Fibroblast of skin of scalp (primary cell): ENCODE measurements around the gene ISG20. TPM values are rescaled to one million over a fixed set of nuclear protein-coding genes. Genes with fewer than 3 reads are reported as not detected.

Experiments
- DNase-seq: peaks from one replicate; pipeline ENCODE4 v3.0.0-alpha.2; 2013
- polyA plus RNA-seq, 2 experiments: library from polyadenylated mRNA; unstranded; fragments of 120-200 nt; gene quantifications; one replicate each; pipeline ENCODE4 v1.2.1, GENCODE V29; 2013; ENCODE audit not compliant: insufficient read length in 2 of 2

Gene ISG20
- polyA plus RNA-seq (2013, experiment 1 of 2; ENCODE audit: insufficient read length) = 14.3 TPM
- polyA plus RNA-seq (2013, experiment 2 of 2; ENCODE audit: insufficient read length) = 11.7 TPM

DNA sequence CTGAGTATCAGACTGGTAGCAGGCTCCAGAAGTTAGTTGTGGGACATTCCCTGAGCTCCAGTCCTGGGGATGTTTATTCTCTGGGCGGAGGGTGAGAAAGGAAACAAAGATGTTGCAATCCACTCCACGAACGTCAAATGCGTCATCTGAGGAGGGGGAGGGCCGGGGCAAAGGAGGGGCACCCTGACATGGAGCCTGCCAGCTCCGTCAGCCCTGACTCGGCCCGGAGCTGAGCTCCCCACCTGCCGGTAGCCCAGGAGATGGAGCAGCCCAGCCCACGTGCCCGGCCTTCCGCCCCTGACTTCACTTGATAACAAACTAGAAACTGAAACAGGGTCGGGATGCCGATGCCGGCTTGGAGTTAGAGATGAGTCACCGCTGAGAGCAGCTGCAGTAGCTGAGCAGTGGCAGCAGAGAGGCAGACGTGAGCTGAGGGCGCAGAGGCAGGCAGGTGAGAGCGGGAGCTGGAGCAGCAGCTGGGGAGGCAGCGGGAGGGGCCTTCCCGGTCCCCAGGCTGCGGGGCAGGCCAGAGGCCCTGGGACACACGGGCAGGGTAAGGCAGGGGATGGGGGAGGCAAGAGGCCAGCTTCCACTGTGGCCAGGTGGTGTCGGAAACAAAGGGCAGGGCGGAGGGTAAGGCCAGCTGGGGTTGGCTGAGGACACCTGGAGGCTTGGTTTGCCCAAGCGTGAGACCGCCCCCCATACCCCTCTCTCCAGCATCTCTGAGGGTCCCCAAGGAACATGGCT lies at the start of gene ISG20:
ISG20 (plus strand) TSS at position 391 of the 747 bp plus-strand sequence; CDS start at position 742, 351 bp downstream.
- peak; percentile 93 for DNase-seq

DNA sequence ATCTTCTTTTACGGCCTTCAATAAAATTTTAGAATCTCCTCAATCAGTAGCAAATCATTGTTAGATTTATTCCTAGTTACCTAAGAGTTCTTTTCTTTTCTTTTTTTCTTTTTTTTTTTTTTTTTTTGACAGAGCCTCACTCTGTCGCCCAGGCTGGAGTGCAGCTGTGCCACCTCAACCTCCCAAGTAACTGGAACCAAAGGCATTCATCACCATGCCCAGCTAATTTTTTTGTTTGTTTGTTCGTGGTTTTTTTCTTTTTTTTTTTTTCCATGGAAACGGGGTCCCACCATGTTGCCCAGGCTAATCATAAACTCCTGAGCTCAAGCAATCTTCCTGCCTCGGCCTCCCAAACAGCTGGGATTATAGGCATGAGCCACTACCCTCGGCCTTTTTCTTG lies 48.1 kb upstream of the ISG20 start:
- DNase-seq = no peak

DNA sequence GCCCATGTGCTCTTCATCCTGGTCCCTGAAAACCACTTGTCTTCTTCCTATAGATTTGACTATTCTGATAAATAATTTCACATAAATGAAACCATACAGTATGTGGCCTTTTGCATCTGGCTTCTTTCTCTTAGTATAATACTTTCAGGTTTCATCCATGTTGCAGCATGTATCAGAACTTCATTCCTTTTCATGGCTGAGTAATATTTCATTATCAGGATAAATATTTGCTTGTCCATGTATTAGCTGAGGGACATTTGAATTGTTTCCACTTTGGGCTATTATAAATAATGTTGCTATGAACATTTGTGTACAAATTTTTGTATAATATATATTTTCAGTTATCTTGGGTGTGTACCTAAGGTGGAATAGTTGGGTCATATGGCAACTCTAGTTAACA lies 47.4 kb upstream of the ISG20 start:
- DNase-seq = no peak

DNA sequence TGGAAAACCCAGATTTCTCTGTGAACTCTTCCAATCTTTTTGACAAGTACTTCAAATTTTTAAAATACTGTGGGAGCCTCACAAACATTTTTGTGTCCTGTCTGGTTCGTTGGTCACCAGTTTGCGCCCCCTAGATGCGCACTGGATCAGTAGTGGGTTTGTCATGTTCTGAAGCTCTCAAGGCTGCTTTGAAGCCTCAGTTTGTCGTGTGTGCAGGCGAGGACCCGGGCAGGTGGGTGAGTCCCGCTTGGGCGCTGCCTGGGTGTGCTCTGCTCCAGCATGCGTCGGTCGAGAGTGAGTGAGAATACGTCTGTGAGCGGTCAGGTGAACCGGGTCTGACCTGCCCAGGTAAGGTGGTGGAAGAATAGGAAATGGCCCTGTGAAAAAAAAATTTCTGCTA lies 34.9 kb upstream of the ISG20 start:
- DNase-seq = no peak

DNA sequence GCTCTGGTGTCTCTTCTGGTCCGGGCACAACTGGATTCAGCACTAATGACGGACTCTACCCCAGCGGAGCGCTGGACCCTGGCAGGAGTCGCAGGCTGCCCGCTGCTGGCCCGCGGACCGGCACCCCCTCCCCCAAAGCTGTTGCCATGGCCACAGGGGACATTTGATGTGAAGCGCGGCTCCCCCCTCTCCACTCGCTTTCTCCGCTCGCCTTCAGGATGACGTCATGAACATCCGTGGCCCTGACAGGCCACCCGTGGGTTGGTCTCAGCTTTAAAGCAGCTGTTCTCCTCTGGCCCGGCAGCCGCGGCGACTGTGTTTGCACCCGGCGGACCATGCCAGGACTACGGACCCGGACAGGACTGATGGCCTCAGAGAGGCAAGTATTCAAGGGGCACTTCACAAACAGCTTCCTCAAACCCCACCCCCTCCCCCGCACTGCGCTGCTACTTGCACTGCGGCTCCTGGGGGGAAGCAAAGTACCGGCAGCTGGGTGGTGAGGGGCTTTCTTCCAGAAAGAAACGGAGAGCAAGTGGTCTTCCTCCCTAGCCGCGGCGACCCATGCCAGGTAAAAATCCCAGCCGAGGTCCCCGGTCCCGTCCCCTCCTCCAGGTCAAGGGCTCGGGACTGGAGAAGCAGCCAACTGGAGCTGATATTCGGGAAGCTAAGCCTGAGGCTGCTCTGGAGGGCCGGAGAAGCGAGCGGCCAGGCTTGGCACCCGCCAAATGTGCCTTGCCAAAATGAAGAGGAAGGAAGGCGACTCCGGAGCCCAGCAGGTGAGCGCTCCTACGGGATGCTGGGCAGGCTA lies 34.2 kb upstream of the ISG20 start:
- no peak for DNase-seq

DNA sequence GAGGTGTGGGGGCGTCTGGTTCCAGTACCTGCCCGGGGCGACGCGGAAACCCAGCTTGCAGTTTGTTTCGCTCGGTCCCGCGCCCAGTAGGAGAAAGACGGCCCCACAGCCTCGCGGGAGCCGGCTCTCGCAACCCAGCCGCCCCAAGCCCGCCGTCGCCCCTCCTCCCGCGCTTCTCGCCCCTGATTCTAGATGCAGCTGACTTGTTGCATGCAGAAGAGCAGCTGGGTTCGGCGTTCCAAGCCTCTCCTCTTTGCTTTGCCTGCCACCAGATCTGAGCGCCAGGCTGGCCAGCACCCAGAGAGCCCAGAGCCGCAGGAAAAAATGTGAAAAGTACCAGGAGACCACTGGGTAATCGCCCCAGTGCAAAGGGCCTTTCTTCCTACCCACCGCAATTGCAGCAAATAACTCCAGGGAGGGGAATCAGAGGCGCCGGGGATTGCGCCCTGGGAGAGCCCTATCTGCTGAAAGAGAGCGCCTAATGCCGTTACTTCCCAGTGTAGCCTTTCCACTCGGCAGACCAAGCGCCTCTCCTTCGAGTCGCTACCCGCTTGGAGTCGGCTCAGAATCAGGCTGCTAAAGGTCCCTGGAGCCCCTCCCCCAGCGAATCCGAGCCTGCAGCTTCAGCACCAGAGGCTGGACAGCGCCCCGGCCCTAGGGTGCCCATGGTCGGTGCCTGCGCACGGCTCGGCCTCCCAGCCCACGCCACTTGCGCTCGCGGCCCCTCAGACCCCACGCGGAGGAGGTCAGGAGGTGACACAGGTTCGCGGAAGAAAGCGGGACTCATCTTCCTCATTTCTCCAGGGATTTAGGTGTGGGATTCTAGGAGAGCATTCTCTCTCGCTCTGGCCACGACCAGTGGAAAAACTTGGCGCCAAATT lies 33.4 kb upstream of the ISG20 start:
- DNase-seq = peak; percentile 55

DNA sequence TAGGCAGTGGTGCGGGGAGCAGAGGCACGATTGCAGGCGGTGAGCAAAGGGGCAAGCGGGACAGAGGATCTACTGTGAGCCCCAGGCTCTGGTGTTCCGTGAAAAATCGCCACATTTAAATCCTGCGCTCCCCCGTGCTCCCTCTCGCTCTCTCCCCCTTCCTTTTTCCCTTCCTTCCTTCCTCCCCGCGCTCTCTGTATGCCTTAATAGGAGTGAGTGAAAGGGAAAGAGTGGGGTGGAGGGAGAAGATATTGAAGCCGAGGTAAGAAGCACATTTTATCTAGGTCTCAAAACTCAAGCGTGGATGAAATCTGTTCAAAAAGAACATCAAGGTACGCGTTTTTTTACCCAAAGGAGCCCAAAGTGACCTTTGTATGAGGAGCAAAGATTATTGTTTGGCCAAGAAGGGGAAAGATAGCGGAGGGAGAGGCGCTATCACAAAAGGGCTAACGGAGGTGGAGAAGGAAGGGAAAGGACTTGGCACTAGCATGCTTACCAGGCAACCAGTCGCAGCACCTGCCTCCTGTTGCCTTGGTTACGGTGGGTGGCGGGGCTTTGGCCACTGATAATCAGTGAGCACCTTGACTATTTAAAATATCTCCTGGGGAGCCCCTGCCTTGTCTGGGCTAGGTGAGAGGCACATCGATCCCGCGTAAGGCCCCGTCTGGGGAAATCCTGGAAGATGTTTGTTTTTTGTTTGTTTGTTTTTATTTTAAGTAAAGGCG lies 32.6 kb upstream of the ISG20 start:
- no peak for DNase-seq

DNA sequence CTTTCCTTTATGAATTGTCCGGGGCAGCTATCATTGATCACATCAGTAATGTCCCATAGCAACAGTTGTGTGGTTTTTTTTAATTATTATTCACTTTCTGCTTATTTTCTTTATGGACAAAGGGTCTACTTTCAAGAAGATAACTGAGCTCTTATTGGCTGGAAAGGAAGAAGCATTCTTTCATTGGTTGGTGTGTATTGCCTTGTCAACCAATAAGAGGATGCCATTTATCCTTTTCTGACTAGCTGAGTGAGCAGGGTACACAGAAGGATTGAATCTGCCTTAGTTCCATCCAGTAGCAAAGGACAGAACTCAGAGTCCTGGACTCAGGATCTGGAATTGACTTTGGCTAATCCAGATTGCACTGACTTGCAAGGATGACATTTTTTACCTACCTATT lies 30.9 kb upstream of the ISG20 start:
- DNase-seq = no peak

DNA sequence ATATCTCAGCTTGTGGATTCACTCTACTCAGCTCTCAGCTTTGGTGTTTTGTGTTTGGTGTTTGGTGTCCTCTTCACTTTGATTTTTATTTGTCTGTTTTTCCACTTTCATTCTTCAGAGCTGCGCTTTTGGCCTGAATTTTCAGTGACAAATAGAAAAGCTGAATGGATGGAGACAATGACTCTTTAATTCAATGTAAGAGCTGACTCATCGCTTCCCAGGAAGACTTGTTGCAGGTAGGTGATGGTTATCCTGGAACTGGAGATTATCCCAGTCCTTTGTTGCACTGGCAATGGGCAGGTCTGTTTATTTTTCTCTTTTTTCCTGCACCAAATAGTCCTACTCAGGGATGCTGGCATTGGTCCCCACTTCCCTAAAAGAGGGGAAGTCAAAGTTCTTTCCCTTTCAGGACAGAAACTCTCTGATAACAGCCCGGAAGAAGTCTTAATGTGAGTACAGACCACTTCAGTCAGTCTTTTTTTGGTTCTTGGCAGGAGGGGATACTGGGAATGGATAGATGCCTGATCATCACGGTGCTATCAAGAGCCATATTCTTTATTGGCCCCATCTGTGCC lies 30.1 kb upstream of the ISG20 start:
- no peak for DNase-seq

DNA sequence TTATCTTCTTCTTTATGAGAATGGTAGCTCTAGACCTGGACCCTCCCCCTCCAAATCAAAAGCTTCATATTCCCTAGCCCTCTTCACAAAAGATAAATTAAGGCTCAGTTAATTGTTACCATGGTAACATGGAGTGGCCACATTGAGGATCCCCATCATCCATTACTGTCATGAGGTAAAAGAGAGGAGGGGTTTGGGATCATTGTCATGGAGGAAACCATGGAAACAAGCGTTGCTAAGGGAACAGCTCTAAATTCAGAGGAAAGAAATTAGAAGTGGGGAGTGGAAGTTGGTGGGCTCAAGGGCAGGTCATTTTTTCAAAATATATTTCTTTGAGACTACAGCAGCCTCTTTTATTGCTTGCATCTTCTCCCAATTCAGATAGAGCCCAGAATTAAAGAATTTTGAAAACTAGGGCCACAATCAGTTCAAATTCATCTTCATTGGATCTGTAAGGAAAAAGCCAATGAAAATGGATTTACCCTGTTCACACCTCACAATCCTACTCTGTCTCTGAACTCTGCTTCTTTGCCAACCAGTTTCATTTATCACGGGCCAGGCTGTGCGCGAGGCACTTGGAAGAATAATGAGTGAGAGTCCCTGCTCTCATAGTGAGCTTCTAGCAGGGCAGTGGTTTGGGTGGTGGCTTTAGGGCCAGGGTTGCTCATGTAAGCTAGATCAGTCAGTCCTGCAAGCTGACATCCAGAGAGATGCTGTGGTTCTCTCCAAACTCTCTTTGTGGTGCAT lies 29.3 kb upstream of the ISG20 start:
- no peak for DNase-seq

DNA sequence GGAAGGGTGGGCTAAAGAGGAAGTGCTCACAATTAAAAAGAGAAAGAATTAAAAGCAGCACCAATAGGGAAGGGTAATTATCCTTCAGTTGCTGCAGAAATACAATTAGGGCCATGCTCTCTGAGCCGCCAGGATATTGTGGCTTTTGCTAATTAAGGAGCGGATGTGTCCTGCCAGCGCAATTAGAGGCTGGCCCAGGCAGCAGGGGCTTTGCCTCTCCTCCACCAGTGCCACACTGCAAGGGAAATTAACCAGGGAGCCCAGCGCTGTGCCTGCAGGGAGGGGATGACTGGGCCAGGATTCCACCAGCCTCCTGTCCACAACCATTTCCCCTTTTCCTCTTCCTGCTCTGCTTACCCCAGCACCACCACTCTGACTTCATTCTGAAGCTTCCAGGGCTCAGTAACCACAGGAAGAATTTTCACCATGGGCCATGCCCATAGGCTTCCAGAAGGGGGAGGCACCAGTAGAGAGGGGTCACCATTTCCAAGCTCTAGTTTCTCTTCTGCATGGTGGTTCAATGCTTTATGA lies 28.1 kb upstream of the ISG20 start:
- peak; percentile 35 for DNase-seq

DNA sequence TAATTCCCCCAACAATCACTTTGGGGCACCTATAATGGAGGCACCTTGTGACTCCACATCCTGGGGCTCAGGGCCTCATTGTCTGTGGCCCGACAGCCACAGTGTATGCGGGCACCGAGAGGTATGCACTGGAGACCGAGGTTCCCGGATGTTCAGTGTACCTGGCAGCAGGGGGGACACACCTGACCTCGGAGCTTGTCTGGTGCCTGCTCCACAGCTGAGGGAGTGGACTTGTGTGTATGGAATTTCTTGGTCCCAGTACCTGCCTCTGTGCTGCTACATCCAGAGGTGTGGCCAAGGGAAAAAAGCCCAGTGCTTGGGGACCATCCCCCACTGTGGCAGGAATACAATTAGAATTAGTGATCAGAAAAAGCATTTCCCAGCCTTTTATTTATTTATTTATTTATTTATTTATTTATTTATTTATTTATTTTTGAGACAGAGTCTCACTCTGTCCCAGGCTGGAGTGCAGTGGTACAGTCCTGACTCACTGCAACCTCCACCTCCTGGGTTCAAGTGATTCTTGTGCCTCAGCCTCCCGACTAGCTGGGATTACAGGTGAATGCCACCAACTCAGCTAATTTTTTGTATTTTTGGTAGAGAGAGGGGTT lies 26.5 kb upstream of the ISG20 start:
- no peak for DNase-seq

DNA sequence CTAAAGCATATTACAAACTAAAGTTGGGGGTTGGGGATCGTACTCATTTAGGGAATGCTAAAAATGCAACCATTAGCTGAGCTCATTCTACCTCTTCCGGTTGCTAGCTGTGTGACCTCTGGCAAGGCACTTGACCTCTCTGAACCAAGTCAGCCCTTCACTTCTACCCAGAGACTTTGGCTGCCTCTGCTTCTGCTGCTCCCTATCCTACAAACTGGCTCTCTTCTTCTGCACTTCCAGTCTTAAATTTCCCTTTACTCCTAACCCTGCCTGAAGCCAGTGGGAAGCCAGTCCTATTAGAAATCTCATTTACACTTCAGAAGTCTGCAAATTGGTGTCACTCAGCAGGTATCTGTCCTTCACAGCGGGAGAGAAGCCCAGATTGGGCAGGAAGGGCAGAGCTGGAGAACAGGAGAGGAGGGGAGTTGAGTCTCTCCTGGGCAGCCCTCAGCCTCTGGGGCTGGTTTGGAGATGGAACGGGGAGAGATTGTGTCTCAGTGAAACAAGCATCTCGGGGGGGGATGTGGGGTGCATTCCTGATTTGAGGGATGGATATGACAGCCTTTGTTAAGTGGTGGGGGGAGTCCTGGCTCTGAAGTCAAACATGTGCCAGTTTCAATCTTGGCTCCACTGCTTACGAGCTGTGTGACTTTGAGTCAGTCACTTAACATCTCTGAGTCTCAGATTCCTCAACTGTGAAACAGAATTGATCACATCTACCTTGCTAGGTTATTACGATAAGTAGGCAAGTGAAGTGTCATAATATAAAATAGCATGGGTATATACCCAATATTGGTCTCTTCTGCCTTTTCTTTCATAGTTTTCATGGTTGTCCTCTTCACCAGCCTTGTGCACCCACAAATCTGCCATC lies 25.5 kb upstream of the ISG20 start:
- DNase-seq = peak; percentile 66

DNA sequence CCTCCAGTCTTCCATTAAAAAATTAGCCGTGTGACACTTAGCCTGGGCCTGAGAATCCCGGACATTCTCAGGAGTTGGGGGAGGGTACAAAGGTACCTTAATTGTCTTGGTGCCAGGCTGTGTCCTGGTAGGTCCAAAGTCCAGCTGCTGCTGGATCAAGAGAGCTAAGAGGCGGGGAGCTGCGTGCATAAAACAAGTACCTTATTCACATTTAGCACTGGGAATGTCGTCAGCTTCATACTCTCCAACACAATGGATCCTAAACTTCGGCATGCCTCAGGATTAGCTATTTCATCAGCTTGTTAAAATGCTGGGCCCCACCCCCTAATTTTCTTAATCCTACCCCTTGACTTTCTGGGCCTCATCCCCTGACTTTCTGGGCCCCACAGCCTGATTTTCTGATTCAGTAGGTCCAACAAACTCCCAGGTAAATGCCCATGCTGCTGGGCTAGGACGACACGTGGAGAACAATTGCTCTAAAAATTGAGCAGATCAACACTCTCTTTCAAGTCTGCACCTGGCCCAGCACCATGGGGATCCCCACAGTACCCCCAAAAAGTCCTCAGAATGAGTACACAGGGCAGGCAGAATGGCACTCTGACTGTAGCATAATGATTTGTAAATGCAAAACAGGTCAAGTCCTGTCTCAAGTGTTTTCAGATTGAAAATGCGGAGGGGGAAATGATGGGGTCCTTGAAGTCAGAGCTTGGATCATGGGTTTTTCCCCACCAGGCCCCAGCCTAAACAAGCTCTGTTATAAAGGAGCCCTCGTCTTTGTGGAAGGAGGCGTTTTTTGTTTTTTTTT lies 23.3 kb upstream of the ISG20 start:
- no peak for DNase-seq

DNA sequence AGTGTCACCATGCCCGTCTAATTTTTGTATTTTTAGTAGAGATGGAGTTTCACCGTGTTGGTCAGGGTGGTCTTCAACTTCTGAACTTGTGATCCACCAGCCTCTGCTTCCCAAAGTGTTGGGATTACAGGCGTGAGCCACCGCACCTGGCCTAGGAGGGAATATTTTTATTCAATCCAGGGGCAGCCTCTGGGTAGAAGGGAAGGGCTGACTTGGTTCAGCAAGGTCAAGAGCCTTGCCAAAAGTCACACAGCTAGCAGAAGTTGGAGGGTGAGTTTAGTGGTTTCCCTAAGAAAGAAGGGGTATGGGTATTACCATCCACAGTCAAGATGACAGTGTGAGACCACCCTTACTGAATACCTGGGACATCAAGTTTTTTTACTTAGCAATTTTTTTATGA lies 22.6 kb upstream of the ISG20 start:
- no peak for DNase-seq

DNA sequence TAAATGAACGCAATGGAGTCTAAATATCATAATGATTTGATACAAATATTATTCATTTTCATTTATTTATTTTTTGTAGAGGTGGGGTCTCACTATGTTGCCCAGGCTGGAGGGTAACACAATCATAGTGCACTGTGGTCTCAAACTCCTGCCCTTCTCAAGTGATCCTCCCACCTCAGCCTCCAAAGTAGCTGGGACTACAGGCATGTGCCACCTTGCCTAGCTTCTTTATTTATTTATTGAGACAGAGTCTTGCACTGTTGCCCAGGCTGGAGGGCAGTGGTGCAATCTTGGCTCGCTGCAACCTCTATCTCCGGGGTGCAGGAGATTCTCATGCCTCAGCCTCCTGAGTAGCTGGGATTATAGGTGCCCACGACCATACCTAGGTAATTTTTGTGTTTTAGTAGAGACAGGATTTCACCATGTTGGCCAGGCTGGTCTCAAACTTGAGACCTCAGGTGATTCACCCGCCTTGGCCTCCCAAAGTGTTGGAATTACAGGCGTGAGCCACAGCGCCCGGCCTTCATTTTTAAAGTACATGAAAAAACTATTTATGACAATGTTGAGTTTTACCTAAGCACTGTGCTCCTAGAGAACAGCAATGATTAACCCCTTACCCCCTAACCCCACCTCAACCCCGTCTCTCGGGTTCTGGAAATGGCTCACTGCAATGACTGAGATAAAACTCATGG lies 21.6 kb upstream of the ISG20 start:
- no peak for DNase-seq

DNA sequence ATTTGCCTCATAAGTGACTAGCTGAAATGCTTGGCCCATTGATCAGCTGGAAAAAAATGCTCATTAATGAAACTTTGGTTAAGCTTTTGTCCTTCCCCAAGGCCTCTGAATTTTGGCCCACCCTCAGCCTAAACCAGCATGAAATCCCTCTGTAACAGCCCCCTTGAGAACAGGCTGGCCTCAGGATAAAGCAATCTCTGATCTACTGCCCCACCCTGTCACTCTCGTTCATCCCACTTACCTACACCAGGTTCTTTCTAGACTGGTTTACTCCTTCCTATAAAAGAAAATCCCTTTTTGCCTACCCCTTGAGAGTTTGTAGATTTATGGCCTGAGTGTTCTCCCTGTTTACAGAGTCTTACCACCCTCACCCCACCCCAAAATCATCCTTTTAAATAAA lies 21.0 kb upstream of the ISG20 start:
- no peak for DNase-seq

DNA sequence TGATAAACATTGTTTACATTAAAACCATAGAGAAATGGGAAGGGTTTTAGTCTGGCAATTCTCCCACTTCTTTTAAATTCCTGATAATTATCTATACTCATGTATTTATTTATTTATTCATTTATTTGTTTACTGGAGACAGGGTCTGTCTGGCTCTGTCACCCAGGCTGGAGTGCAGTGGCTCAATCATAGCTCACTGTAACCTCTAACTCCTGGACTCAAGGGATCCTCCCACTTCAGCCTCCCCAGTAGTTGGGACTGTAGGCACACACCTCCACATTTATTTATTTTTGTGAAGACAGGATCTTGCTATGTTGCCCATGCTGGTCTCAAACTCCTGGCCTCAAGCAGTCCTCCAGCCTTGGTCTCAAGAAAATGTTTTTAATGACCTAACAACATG lies 20.1 kb upstream of the ISG20 start:
- no peak for DNase-seq
